ENCODE measurements around the gene EDEM2.

The EDEM2 gene

GRCh38 chr20:35176132-35176531, 29.0 kb upstream of the EDEM2 start:
- no peak for TF ChIP-seq TAF1 (IDR thresholded peaks at IDR 0.05; ENCODE audit: low read depth)
- no peak for TF ChIP-seq EGR1 (IDR thresholded peaks at IDR 0.05)
- TF ChIP-seq MAX (IDR thresholded peaks at IDR 0.05), result no peak
- TF ChIP-seq RAD21 (IDR thresholded peaks at IDR 0.05; ENCODE audit: low read depth), result no peak
- TF ChIP-seq ZBTB7A (IDR thresholded peaks at IDR 0.05; ENCODE audit: low read depth), result no peak
- TF ChIP-seq USF1 (IDR thresholded peaks at IDR 0.05), result no peak
- TF ChIP-seq FOXM1 (IDR thresholded peaks at IDR 0.05; ENCODE audit: borderline replicate concordance, low read depth), result no peak
- TF ChIP-seq REST (IDR thresholded peaks at IDR 0.05; ENCODE audit: low read depth), result no peak
- TF ChIP-seq TCF12 (IDR thresholded peaks at IDR 0.05; ENCODE audit: low read depth), result no peak
- no peak for TF ChIP-seq TEAD4 (IDR thresholded peaks at IDR 0.05)
- TF ChIP-seq EP300 (IDR thresholded peaks at IDR 0.05; ENCODE audit: borderline replicate concordance), result no peak
- no peak for TF ChIP-seq CREB1 (IDR thresholded peaks at IDR 0.05; ENCODE audit: low read depth)
- no peak for TF ChIP-seq NFIC (IDR thresholded peaks at IDR 0.05)
- TF ChIP-seq YY1 (IDR thresholded peaks at IDR 0.05; ENCODE audit: low read depth), result no peak
- no peak for TF ChIP-seq CEBPB (IDR thresholded peaks at IDR 0.05)

GRCh38 chr20:35174458-35175216, 27.5 kb upstream of the EDEM2 start:
- TF ChIP-seq CEBPB (IDR thresholded peaks at IDR 0.05) (no peak), MAX (IDR thresholded peaks at IDR 0.05) (peak; percentile 78), YY1 (IDR thresholded peaks at IDR 0.05; ENCODE audit: low read depth) (no peak), CREB1 (IDR thresholded peaks at IDR 0.05; ENCODE audit: low read depth) (no peak), USF1 (IDR thresholded peaks at IDR 0.05) (no peak), TEAD4 (IDR thresholded peaks at IDR 0.05) (no peak)

GRCh38 chr20:35173576-35174192, 26.5 kb upstream of the EDEM2 start:
- TF ChIP-seq CEBPB (IDR thresholded peaks at IDR 0.05), result no peak
- no peak for TF ChIP-seq FOXM1 (IDR thresholded peaks at IDR 0.05; ENCODE audit: borderline replicate concordance, low read depth)
- TF ChIP-seq TEAD4 (IDR thresholded peaks at IDR 0.05), result no peak
- TF ChIP-seq USF1 (IDR thresholded peaks at IDR 0.05), result no peak
- TF ChIP-seq YY1 (IDR thresholded peaks at IDR 0.05; ENCODE audit: low read depth), result no peak
- no peak for TF ChIP-seq EGR1 (IDR thresholded peaks at IDR 0.05)
- no peak for TF ChIP-seq TAF1 (IDR thresholded peaks at IDR 0.05; ENCODE audit: low read depth)
- TF ChIP-seq CREB1 (IDR thresholded peaks at IDR 0.05; ENCODE audit: low read depth), result no peak
- TF ChIP-seq TCF12 (IDR thresholded peaks at IDR 0.05; ENCODE audit: low read depth), result no peak
- no peak for TF ChIP-seq NFIC (IDR thresholded peaks at IDR 0.05)
- no peak for TF ChIP-seq REST (IDR thresholded peaks at IDR 0.05; ENCODE audit: low read depth)

GRCh38 chr20:35172434-35172806, 25.3 kb upstream of the EDEM2 start:
- TF ChIP-seq FOXM1 (IDR thresholded peaks at IDR 0.05; ENCODE audit: borderline replicate concordance, low read depth) (no peak), EGR1 (IDR thresholded peaks at IDR 0.05) (no peak), CEBPB (IDR thresholded peaks at IDR 0.05) (no peak), TCF12 (IDR thresholded peaks at IDR 0.05; ENCODE audit: low read depth) (no peak), USF1 (IDR thresholded peaks at IDR 0.05) (no peak), MAX (IDR thresholded peaks at IDR 0.05) (no peak), RAD21 (IDR thresholded peaks at IDR 0.05; ENCODE audit: low read depth) (no peak), REST (IDR thresholded peaks at IDR 0.05; ENCODE audit: low read depth) (no peak), ZBTB7A (IDR thresholded peaks at IDR 0.05; ENCODE audit: low read depth) (no peak), CREB1 (IDR thresholded peaks at IDR 0.05; ENCODE audit: low read depth) (no peak), YY1 (IDR thresholded peaks at IDR 0.05; ENCODE audit: low read depth) (no peak), EP300 (IDR thresholded peaks at IDR 0.05; ENCODE audit: borderline replicate concordance) (no peak), TAF1 (IDR thresholded peaks at IDR 0.05; ENCODE audit: low read depth) (no peak), TEAD4 (IDR thresholded peaks at IDR 0.05) (no peak), NFIC (IDR thresholded peaks at IDR 0.05) (no peak)
